SK-N-SH (cell line): ENCODE results near the gene TMEM74B. TPM values are rescaled to one million over a fixed set of nuclear protein-coding genes. Genes with fewer than 3 reads are reported as not detected.

Source experiments
- CTCF ChIA-PET: fragments of 300-600, 350-600 bp; formaldehyde crosslinking; extraction: SDS; loops from one replicate; lab custom pipeline; 2021; lab: Yijun Ruan, JAX
- POLR2A ChIA-PET: fragments of 350-600 bp; sonication (Branson Sonifier 250); formaldehyde crosslinking; extraction: SDS; loops from one replicate; lab custom pipeline; 2020; ENCODE audit warnings: antibody characterized with exemption, inconsistent platforms; lab: Yijun Ruan, JAX
- DNase-seq: peaks from one replicate; pipeline ENCODE4 v3.0.0; 2012
- H2AFZ ChIP-seq: fragments of 200-600 bp; sonication (generic); 2 replicates; pipeline ENCODE4 v1.8.1; 2016; ENCODE audit warnings: antibody characterized with exemption, mild to moderate bottlenecking, low read depth
- H3F3A ChIP-seq: fragments of 200-600 bp; sonication (generic); replicated peaks from 2 replicates; pipeline ENCODE3; 2016; ENCODE audit warnings: antibody characterized with exemption, mild to moderate bottlenecking; ENCODE audit not compliant: insufficient read depth
- H3K27ac ChIP-seq, 2 experiments: fragments of 200-500 bp in 1 of 2; fragments of 200-600 bp in 1 of 2; sonication (Bioruptor generic) in 1 of 2; sonication (generic), shearing (Covaris generic) in 1 of 2; 2 replicates each; pipeline versions ENCODE4 v1.5.1 to v1.6.1; 2014 to 2016; ENCODE audit warnings: low read depth in 2 of 2, inconsistent platforms in 1 of 2, low read length in 1 of 2, mild to moderate bottlenecking in 1 of 2, mixed read lengths in 1 of 2
- H3K27me3 ChIP-seq: fragments of 200-600 bp; sonication (generic), shearing (Covaris generic); 2 replicates; pipeline ENCODE4 v1.6.1; 2016; ENCODE audit warnings: mixed run types; ENCODE audit not compliant: insufficient read depth
- H3K36me3 ChIP-seq, 2 experiments: fragments of 200-500 bp in 1 of 2; fragments of 200-600 bp in 1 of 2; sonication (Bioruptor generic) in 1 of 2; sonication (generic) in 1 of 2; replicated peaks in 1 of 2; 2 replicates each; pipeline versions ENCODE3 to v1.5.1; 2014 to 2016; ENCODE audit warnings: low read length in 1 of 2, mild to moderate bottlenecking in 1 of 2; ENCODE audit not compliant: insufficient read depth in 2 of 2, control insufficient read depth in 1 of 2
- H3K4me1 ChIP-seq, 2 experiments: fragments of 200-500 bp in 1 of 2; fragments of 200-600 bp in 1 of 2; sonication (Bioruptor generic) in 1 of 2; sonication (generic), shearing (Covaris generic) in 1 of 2; 2 replicates each; pipeline versions ENCODE4 v1.5.1 to v1.6.1; 2014 to 2016; ENCODE audit warnings: low read depth in 1 of 2, low read length in 1 of 2, mixed run types in 1 of 2; ENCODE audit not compliant: insufficient read depth in 2 of 2, control insufficient read depth in 1 of 2
- H3K4me2 ChIP-seq: fragments of 200-600 bp; sonication (generic), shearing (Covaris generic); 2 replicates; pipeline ENCODE4 v1.6.1; 2017; ENCODE audit warnings: mixed run types
- H3K4me3 ChIP-seq, 2 experiments: fragments of 200-500 bp in 1 of 2; fragments of 200-600 bp in 1 of 2; sonication (Bioruptor generic) in 1 of 2; sonication (generic), shearing (Covaris generic) in 1 of 2; 2 replicates each; pipeline versions ENCODE4 v1.5.1 to v1.8.1; 2014 to 2016; ENCODE audit warnings: low read depth in 2 of 2, inconsistent platforms in 1 of 2, low read length in 1 of 2, mild to moderate bottlenecking in 1 of 2, mixed read lengths in 1 of 2, moderate library complexity in 1 of 2
- H3K79me2 ChIP-seq: fragments of 200-600 bp; sonication (generic); 2 replicates; pipeline ENCODE4 v1.8.1; 2017; ENCODE audit warnings: mild to moderate bottlenecking; ENCODE audit not compliant: insufficient read depth
- H3K9ac ChIP-seq: fragments of 200-600 bp; sonication (generic); 2 replicates; pipeline ENCODE4 v1.6.1; 2017; ENCODE audit warnings: mixed run types
- H3K9me2 ChIP-seq: fragments of 200-600 bp; sonication (generic); 2 replicates; pipeline ENCODE4 v1.6.1; 2017; ENCODE audit warnings: mixed run types
- H3K9me3 ChIP-seq: fragments of 200-600 bp; sonication (generic); 2 replicates; pipeline ENCODE4 v1.6.1; 2017; ENCODE audit warnings: mixed run types, mild to moderate bottlenecking, moderate library complexity
- H4K20me1 ChIP-seq: fragments of 200-600 bp; sonication (generic); 2 replicates; pipeline ENCODE4 v1.6.1; 2017; ENCODE audit warnings: mild to moderate bottlenecking, mixed run types; ENCODE audit not compliant: insufficient read depth
- ELF1 ChIP-seq: IDR thresholded peaks from 2 replicates; pipeline ENCODE4 v1.4.0; 2012
- FOSL2 ChIP-seq: IDR thresholded peaks from 2 replicates; pipeline ENCODE4 v1.4.0; 2012; ENCODE audit warnings: low read depth, mild to moderate bottlenecking, moderate library complexity, borderline replicate concordance
- FOXM1 ChIP-seq: IDR thresholded peaks from 2 replicates; pipeline ENCODE4 v1.4.0; 2012; ENCODE audit warnings: low read depth, mild to moderate bottlenecking
- MEF2A ChIP-seq: IDR thresholded peaks from 2 replicates; pipeline ENCODE4 v1.4.0; 2012; ENCODE audit warnings: low read depth, borderline replicate concordance
- NFIC ChIP-seq: IDR thresholded peaks from 2 replicates; pipeline ENCODE4 v1.4.0; 2012; ENCODE audit warnings: borderline replicate concordance
- RAD21 ChIP-seq: IDR thresholded peaks from 2 replicates; pipeline ENCODE4 v1.6.1; 2012; ENCODE audit warnings: mild to moderate bottlenecking, low read length
- RFX5 ChIP-seq: IDR thresholded peaks from 2 replicates; pipeline ENCODE4 v1.6.1; 2012; ENCODE audit warnings: mild to moderate bottlenecking, improper control_type of control experiment, low read length
- TCF12 ChIP-seq: IDR thresholded peaks from 2 replicates; pipeline ENCODE4 v1.4.0; 2012
- YY1 ChIP-seq: IDR thresholded peaks from 2 replicates; pipeline ENCODE4 v1.4.0; 2012; ENCODE audit warnings: low read depth, mild to moderate bottlenecking
- WGBS: methylation state at CpG from one replicate; pipeline ENCODE4 v1.1.6; 2017; ENCODE audit warnings: low lambda C conversion rate; 5-methylcytosine and 5-hydroxymethylcytosine counted together
- polyA plus RNA-seq, 3 experiments: library from polyadenylated mRNA; depleted of rRNA; stranded (reverse); fragments of >200 nt; gene quantifications; 2 replicates each; pipeline ENCODE4 v1.2.3, GENCODE V29; 2012
- TF ChIP-seq, protein P1 (sequence below): IDR thresholded peaks from 2 replicates; pipeline ENCODE4 v1.4.0; 2012; ENCODE audit warnings: low read depth
- TF ChIP-seq, protein P2 (sequence below): fragments of 150-350 bp; IDR thresholded peaks from 2 replicates; pipeline ENCODE4 v1.6.1; 2016; ENCODE audit warnings: mild to moderate bottlenecking, low read depth, low read length
- TF ChIP-seq, protein P3 (sequence below): IDR thresholded peaks from 2 replicates; pipeline ENCODE4 v1.4.0; 2012; ENCODE audit warnings: low read depth, borderline replicate concordance
- TF ChIP-seq, protein P4 (sequence below): fragments of 200-600 bp; sonication (generic); IDR thresholded peaks from 2 replicates; pipeline ENCODE4 v1.6.1; 2017; ENCODE audit warnings: antibody characterized with exemption, mild to moderate bottlenecking, moderate library complexity
- TF ChIP-seq, protein P5 (sequence below): IDR thresholded peaks from 2 replicates; pipeline ENCODE4 v1.4.0; 2012; ENCODE audit warnings: low read depth, borderline replicate concordance

The TMEM74B gene
- polyA plus RNA-seq, 1 of the 3 experiments (the other 2 are of a cell fraction) = 1.8 TPM

DNA sequence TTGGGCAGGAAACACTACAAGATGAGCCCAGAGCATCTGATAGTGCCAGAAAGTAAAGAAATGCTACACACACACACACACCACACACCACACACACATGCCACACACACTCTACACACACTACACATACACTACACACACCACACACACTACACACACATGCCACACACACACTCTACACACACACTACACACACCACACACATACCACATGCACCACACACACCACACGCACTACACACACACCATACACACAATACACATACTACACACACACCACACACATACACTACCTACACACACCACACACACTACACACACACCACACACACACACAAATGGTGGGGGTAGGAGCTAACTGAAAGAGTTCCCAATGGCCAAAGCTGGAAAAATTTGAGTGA, 3.6 kb upstream of the TMEM74B start:
- no peak overlapping the region for H3K9ac ChIP-seq
- no peaks in the 10 kb centered on the region for H3F3A ChIP-seq
- no peak overlapping the region for H3K4me3 ChIP-seq
- H3K36me3 ChIP-seq = no peaks in the 10 kb centered on the region
- no peaks in the 10 kb centered on the region for H3K9me2 ChIP-seq
- no peaks in the 10 kb centered on the region for H4K20me1 ChIP-seq
- DNase-seq = no peak
- no peak overlapping the region for H3K4me2 ChIP-seq
- ChIA-PET POLR2A (no interaction called here), CTCF (interaction anchor here (0.8 to 4.9 kb wide), 2 partner anchors 23 to 80 kb away, joined by 3 to 33 read pairs; no protein-coding TSS in a partner anchor)
- no peak overlapping the region for H3K27ac ChIP-seq
- no peak overlapping the region for H2AFZ ChIP-seq
- no peaks in the 10 kb centered on the region for H3K9me3 ChIP-seq
- no peaks in the 10 kb centered on the region for H3K79me2 ChIP-seq
- WGBS = 59% methylated on average over 1 of the region's 1 CpG
- peaks cover 0 to 3% of the 10 kb centered on the region in 2 experiments; a peak in 1 of 4 replicates for H3K4me1 ChIP-seq
- no peaks in the 10 kb centered on the region; the same call in 1 of the 2 replicates for H3K27me3 ChIP-seq
- no peak for TF ChIP-seq TCF12
- no peak for TF ChIP-seq NFIC
- TF ChIP-seq, protein P1, sequence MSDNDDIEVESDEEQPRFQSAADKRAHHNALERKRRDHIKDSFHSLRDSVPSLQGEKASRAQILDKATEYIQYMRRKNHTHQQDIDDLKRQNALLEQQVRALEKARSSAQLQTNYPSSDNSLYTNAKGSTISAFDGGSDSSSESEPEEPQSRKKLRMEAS = no peak
- TF ChIP-seq, protein P2, sequence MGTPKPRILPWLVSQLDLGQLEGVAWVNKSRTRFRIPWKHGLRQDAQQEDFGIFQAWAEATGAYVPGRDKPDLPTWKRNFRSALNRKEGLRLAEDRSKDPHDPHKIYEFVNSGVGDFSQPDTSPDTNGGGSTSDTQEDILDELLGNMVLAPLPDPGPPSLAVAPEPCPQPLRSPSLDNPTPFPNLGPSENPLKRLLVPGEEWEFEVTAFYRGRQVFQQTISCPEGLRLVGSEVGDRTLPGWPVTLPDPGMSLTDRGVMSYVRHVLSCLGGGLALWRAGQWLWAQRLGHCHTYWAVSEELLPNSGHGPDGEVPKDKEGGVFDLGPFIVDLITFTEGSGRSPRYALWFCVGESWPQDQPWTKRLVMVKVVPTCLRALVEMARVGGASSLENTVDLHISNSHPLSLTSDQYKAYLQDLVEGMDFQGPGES = no peak
- TF ChIP-seq, protein P3, sequence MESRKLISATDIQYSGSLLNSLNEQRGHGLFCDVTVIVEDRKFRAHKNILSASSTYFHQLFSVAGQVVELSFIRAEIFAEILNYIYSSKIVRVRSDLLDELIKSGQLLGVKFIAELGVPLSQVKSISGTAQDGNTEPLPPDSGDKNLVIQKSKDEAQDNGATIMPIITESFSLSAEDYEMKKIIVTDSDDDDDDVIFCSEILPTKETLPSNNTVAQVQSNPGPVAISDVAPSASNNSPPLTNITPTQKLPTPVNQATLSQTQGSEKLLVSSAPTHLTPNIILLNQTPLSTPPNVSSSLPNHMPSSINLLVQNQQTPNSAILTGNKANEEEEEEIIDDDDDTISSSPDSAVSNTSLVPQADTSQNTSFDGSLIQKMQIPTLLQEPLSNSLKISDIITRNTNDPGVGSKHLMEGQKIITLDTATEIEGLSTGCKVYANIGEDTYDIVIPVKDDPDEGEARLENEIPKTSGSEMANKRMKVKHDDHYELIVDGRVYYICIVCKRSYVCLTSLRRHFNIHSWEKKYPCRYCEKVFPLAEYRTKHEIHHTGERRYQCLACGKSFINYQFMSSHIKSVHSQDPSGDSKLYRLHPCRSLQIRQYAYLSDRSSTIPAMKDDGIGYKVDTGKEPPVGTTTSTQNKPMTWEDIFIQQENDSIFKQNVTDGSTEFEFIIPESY = no peak
- TF ChIP-seq MEF2A = no peak
- TF ChIP-seq ELF1 = no peak
- no peak for TF ChIP-seq RAD21
- TF ChIP-seq FOSL2 = no peak
- TF ChIP-seq, protein P4, sequence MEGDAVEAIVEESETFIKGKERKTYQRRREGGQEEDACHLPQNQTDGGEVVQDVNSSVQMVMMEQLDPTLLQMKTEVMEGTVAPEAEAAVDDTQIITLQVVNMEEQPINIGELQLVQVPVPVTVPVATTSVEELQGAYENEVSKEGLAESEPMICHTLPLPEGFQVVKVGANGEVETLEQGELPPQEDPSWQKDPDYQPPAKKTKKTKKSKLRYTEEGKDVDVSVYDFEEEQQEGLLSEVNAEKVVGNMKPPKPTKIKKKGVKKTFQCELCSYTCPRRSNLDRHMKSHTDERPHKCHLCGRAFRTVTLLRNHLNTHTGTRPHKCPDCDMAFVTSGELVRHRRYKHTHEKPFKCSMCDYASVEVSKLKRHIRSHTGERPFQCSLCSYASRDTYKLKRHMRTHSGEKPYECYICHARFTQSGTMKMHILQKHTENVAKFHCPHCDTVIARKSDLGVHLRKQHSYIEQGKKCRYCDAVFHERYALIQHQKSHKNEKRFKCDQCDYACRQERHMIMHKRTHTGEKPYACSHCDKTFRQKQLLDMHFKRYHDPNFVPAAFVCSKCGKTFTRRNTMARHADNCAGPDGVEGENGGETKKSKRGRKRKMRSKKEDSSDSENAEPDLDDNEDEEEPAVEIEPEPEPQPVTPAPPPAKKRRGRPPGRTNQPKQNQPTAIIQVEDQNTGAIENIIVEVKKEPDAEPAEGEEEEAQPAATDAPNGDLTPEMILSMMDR = no peak
- TF ChIP-seq FOXM1 = no peak
- TF ChIP-seq RFX5 = no peak
- no peak for TF ChIP-seq YY1
- TF ChIP-seq, protein P5, sequence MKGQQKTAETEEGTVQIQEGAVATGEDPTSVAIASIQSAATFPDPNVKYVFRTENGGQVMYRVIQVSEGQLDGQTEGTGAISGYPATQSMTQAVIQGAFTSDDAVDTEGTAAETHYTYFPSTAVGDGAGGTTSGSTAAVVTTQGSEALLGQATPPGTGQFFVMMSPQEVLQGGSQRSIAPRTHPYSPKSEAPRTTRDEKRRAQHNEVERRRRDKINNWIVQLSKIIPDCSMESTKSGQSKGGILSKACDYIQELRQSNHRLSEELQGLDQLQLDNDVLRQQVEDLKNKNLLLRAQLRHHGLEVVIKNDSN = no peak
